Activated CD4-positive, CD25-positive, alpha-beta regulatory T cell treated with anti-CD3 and anti-CD28 coated beads, Interleukin-2, amount 50 U/mL, for 72 hours (primary cell): Measurements from ENCODE around the gene SLC9A9.
"Not testable (repeated sequence)": the region's sequence is repeated elsewhere in the genome, so short reads cannot be mapped to it uniquely, and the experiment has no call there.

Experiments used
- DNase-seq: peaks from one replicate; pipeline ENCODE4 v3.0.0; 2021

Gene SLC9A9

GRCh38 chr3:143306407-143306806 lies 541.9 kb downstream of the SLC9A9 start:
- no peak for DNase-seq

GRCh38 chr3:143302638-143303171 lies 545.6 kb downstream of the SLC9A9 start:
- DNase-seq: no peak

GRCh38 chr3:143301031-143301901 lies 547.0 kb downstream of the SLC9A9 start:
- DNase-seq: no peak

- no peak for DNase-seq
Measured at GRCh38 chr3:143298886-143299535, 549.3 kb downstream of the SLC9A9 start.

GRCh38 chr3:143298380-143298779 lies 549.9 kb downstream of the SLC9A9 start:
- no peak for DNase-seq

GRCh38 chr3:143295201-143296080 lies 552.8 kb downstream of the SLC9A9 start:
- DNase-seq: no peak

GRCh38 chr3:143294188-143294587 lies 554.1 kb downstream of the SLC9A9 start:
- DNase-seq: no peak

GRCh38 chr3:143291836-143292447 lies 556.3 kb downstream of the SLC9A9 start:
- DNase-seq: no peak

- DNase-seq: no peak
Measured at GRCh38 chr3:143288944-143289343, 559.3 kb downstream of the SLC9A9 start.

GRCh38 chr3:143287403-143287802 lies 560.9 kb downstream of the SLC9A9 start:
- DNase-seq: no peak

GRCh38 chr3:143286392-143287010 lies 561.8 kb downstream of the SLC9A9 start:
- DNase-seq: no peak

GRCh38 chr3:143283432-143284128 lies 564.7 kb downstream of the SLC9A9 start:
- DNase-seq: no peak

- DNase-seq: no peak
Measured at GRCh38 chr3:143280984-143281383, 567.3 kb downstream of the SLC9A9 start.

- DNase-seq: not testable (repeated sequence)
Measured at GRCh38 chr3:143279567-143279966, 568.7 kb downstream of the SLC9A9 start.

GRCh38 chr3:143278721-143279120 lies 569.5 kb downstream of the SLC9A9 start:
- no peak for DNase-seq

- DNase-seq: no peak
Measured at GRCh38 chr3:143277531-143277930, 570.7 kb downstream of the SLC9A9 start.

GRCh38 chr3:143276592-143276991 lies 571.7 kb downstream of the SLC9A9 start:
- DNase-seq: no peak

- DNase-seq: no peak
Measured at GRCh38 chr3:143273975-143274690, 574.1 kb downstream of the SLC9A9 start.

- no peak for DNase-seq
Measured at GRCh38 chr3:143271136-143271535, 577.1 kb downstream of the SLC9A9 start.

GRCh38 chr3:143269741-143270140 lies 578.5 kb downstream of the SLC9A9 start:
- no peak for DNase-seq

GRCh38 chr3:143267989-143268388 lies 580.3 kb downstream of the SLC9A9 start:
- DNase-seq: no peak
